Small intestine (tissue), 7 donors: Measurements from ENCODE around the gene BORA. TPM values are rescaled to one million over a fixed set of nuclear protein-coding genes. Genes with fewer than 3 reads are reported as not detected.
A peak's percentile ranks its signal among the peaks of the same experiment; 100 is the strongest.
"Not testable (repeated sequence)": the region's sequence is repeated elsewhere in the genome, so short reads cannot be mapped to it uniquely, and the experiment has no call there.

Experiments
- DNase-seq, 2 donors: peaks; one replicate each; pipeline versions ENCODE4 v3.0.0 to v3.0.0-alpha.2; 2013
- FAIRE-seq: peaks from 2 replicates; lab custom pipeline; 2012; peaks lifted over from hg19 to GRCh38; lab: Jason Lieb, UNC
- H3K27ac ChIP-seq, 3 donors: one replicate each; pipeline ENCODE4 v1.5.1; 2013; ENCODE audit warnings: low read length in 2 of 3, mild to moderate bottlenecking in 2 of 3, control low read depth in 1 of 3, inconsistent platforms in 1 of 3, low read depth in 1 of 3, moderate library complexity in 1 of 3
- H3K27me3 ChIP-seq, 3 donors: one replicate each; pipeline ENCODE4 v1.6.1; 2013; ENCODE audit warnings: low read length in 3 of 3, inconsistent platforms in 1 of 3; ENCODE audit not compliant: control insufficient read depth in 3 of 3, insufficient read depth in 3 of 3
- H3K36me3 ChIP-seq, 3 donors: one replicate each; pipeline ENCODE4 v1.6.1; 2013; ENCODE audit warnings: low read length in 3 of 3, inconsistent platforms in 1 of 3, low read depth in 1 of 3, mild to moderate bottlenecking in 1 of 3, moderate library complexity in 1 of 3; ENCODE audit not compliant: control insufficient read depth in 3 of 3, insufficient read depth in 2 of 3
- H3K4me1 ChIP-seq, 3 donors: one replicate each; pipeline ENCODE4 v1.6.1; 2013; ENCODE audit warnings: low read length in 2 of 3, inconsistent platforms in 1 of 3, low read depth in 1 of 3, mild to moderate bottlenecking in 1 of 3, moderate library complexity in 1 of 3; ENCODE audit not compliant: control insufficient read depth in 3 of 3, insufficient read depth in 2 of 3
- H3K4me3 ChIP-seq, 3 donors: one replicate each; pipeline ENCODE4 v1.5.1; 2013; ENCODE audit warnings: low read length in 3 of 3, control low read depth in 1 of 3, inconsistent platforms in 1 of 3, low read depth in 1 of 3, mild to moderate bottlenecking in 1 of 3, moderate library complexity in 1 of 3
- H3K9me3 ChIP-seq, 2 donors: one replicate each; pipeline ENCODE4 v1.6.1; 2013; ENCODE audit warnings: low read depth in 1 of 2, low read length in 1 of 2; ENCODE audit not compliant: control insufficient read depth in 2 of 2, insufficient read depth in 1 of 2
- WGBS, 3 donors: extraction: QIAGEN DNeasy Blood & Tissue Kit; methylation state at CpG; one replicate each; pipeline ENCODE4 v1.1.7; 2013; 5-methylcytosine and 5-hydroxymethylcytosine counted together
- polyA plus RNA-seq, 4 donors: library from polyadenylated mRNA; stranded (reverse) in 3 of 4; unstranded in 1 of 4; fragments of 200-250 nt in 3 of 4; fragments of 120-200 nt in 1 of 4; gene quantifications; one replicate each; pipeline versions ENCODE4 v1.2.1 to v1.2.3, GENCODE V29; 2013
- donor health status: healthy with polysubstance abuse.
- donor health status: control.
- donor health status: control.
- donor health status: Bipolar disorder and iron deficiency.
- donor health status: healthy.

Gene BORA
- polyA plus RNA-seq, 4 donors, result 3.8 to 9.7 (median 5.9) TPM

- FAIRE-seq (peak; percentile 10), DNase-seq (peak in 1 of 2 donors; percentile 3)
- 9 to 19% (median 11%) methylated on average over 1 of the region's 1 CpG for WGBS, 3 donors
These were observed 31.1 kb upstream of the BORA start for GRCh38 chr13:72696579-72696978.

GRCh38 chr13:72698164-72698563 lies 29.6 kb upstream of the BORA start:
- DNase-seq, result no peak
- Histone ChIP-seq H3K36me3 (no peaks in the 10 kb centered on the region), H3K27me3 (no peaks in the 10 kb centered on the region), H3K4me1 (no peaks in the 10 kb centered on the region), H3K27ac (no peak overlapping the region), H3K4me3 (no peak overlapping the region), H3K9me3 (peaks cover 0 to under 1% of the 10 kb centered on the region in 2 donors)
- no peak for FAIRE-seq
- 58 to 77% (median 63%) methylated on average over 2 of the region's 2 CpGs for WGBS, 3 donors

More at GRCh38 chr13:72696579-72696978, 31.1 kb upstream of the BORA start:
- H3K27me3 ChIP-seq, result no peaks in the 10 kb centered on the region
- H3K4me3 ChIP-seq, result no peak overlapping the region
- H3K27ac ChIP-seq, result no peak overlapping the region
- peaks cover 0 to 6% of the 10 kb centered on the region in 2 donors for H3K9me3 ChIP-seq
- no peaks in the 10 kb centered on the region for H3K36me3 ChIP-seq
- H3K4me1 ChIP-seq, result no peaks in the 10 kb centered on the region

GRCh38 chr13:72700509-72700908 lies 27.2 kb upstream of the BORA start:
- H3K27me3 ChIP-seq, result no peaks in the 10 kb centered on the region
- H3K27ac ChIP-seq, result no peak overlapping the region
- WGBS, 3 donors, result 35 to 58% (median 42%) methylated on average over 1 of the region's 1 CpG
- peaks cover 0 to 4% of the 10 kb centered on the region in 2 donors for H3K9me3 ChIP-seq
- no peaks in the 10 kb centered on the region for H3K4me1 ChIP-seq
- no peak overlapping the region for H3K4me3 ChIP-seq
- no peak for FAIRE-seq
- no peaks in the 10 kb centered on the region for H3K36me3 ChIP-seq
- DNase-seq, result no peak

GRCh38 chr13:72716776-72717175 lies 10.9 kb upstream of the BORA start:
- no peaks in the 10 kb centered on the region for H3K4me1 ChIP-seq
- DNase-seq, result no peak
- no peak overlapping the region for H3K27ac ChIP-seq
- peaks cover 2 to 21% of the 10 kb centered on the region in 2 donors for H3K9me3 ChIP-seq
- no peak overlapping the region for H3K4me3 ChIP-seq
- 60 to 65% (median 62%) methylated on average over 3 of the region's 3 CpGs for WGBS, 3 donors
- no peaks in the 10 kb centered on the region for H3K27me3 ChIP-seq
- peaks cover 0 to 27% (median 8%) of the 10 kb centered on the region in 3 donors for H3K36me3 ChIP-seq
- no peak for FAIRE-seq

GRCh38 chr13:72726185-72726584 lies 1.5 kb upstream of the BORA start:
- not testable (repeated sequence) for FAIRE-seq, H3K4me3 ChIP-seq, H3K9me3 ChIP-seq, DNase-seq, H3K4me1 ChIP-seq, H3K36me3 ChIP-seq, H3K27ac ChIP-seq, H3K27me3 ChIP-seq
- 85 to 89% (median 86%) methylated on average over 15 of the region's 15 CpGs for WGBS, 3 donors

GRCh38 chr13:72726726-72727416 lies 852 bp upstream of the BORA start:
- H3K4me3 ChIP-seq, result peak overlapping the region; percentile 82 to 98 (median 88)
- FAIRE-seq (no peak), DNase-seq (no peak)
- H3K27ac ChIP-seq, result peak overlapping the region; percentile 64 to 85 (median 79)
- no peaks in the 10 kb centered on the region for H3K27me3 ChIP-seq
- H3K4me1 ChIP-seq, result peaks cover 3 to 5% (median 3%) of the 10 kb centered on the region in 3 donors
- 1 to 2% (median 2%) methylated on average over 47 to 49 of the region's 49 CpGs for WGBS, 3 donors
- H3K36me3 ChIP-seq, result peaks cover 0 to 2% (median 0%) of the 10 kb centered on the region in 3 donors
- H3K9me3 ChIP-seq, result no peaks in the 10 kb centered on the region

- no peak for DNase-seq
- 1 to 4% (median 2%) methylated on average over 3 of the region's 3 CpGs for WGBS, 3 donors
- peak overlapping the region in 2 of 3 donors; percentile 20 to 55 for H3K27ac ChIP-seq
- H3K4me3 ChIP-seq, result peak overlapping the region; percentile 71 to 98 (median 80)
- H3K9me3 ChIP-seq, result no peaks in the 10 kb centered on the region
- H3K36me3 ChIP-seq, result peaks cover 0 to under 1% (median 0%) of the 10 kb centered on the region in 3 donors
- H3K4me1 ChIP-seq, result peaks cover 3 to 5% (median 3%) of the 10 kb centered on the region in 3 donors
- no peaks in the 10 kb centered on the region for H3K27me3 ChIP-seq
- FAIRE-seq, result no peak
These were observed 525 bp downstream of the BORA start for GRCh38 chr13:72728290-72728605.

GRCh38 chr13:72737033-72737432 lies 9.3 kb downstream of the BORA start:
- no peaks in the 10 kb centered on the region for H3K27me3 ChIP-seq
- H3K4me3 ChIP-seq, result no peak overlapping the region
- H3K27ac ChIP-seq, result no peak overlapping the region
- peak in 1 of 2 donors; percentile 24 for DNase-seq
- WGBS, 3 donors, result 60 to 70% (median 70%) methylated on average over 3 of the region's 3 CpGs
- no peaks in the 10 kb centered on the region for H3K4me1 ChIP-seq
- FAIRE-seq, result no peak
- H3K36me3 ChIP-seq, result peaks cover 2 to 8% (median 7%) of the 10 kb centered on the region in 3 donors
- no peaks in the 10 kb centered on the region for H3K9me3 ChIP-seq
